K562 (cell line): ENCODE results near the gene UNC93B1. TPM values are rescaled to one million over a fixed set of nuclear protein-coding genes. Genes with fewer than 3 reads are reported as not detected.

Source experiments
- BRD9 ChIP-seq: fragments of 450-650 bp; IDR thresholded peaks from 2 replicates; pipeline ENCODE4 v1.6.1; 2018; ENCODE audit warnings: low read depth; ENCODE audit not compliant: partially characterized antibody
- DEAF1 ChIP-seq: fragments of 450-650 bp; formaldehyde crosslinking; IDR thresholded peaks from 2 replicates; pipeline ENCODE4 v1.4.0; 2020; ENCODE audit warnings: mild to moderate bottlenecking, moderate library complexity
- ETV5 ChIP-seq: sonication (generic); formaldehyde crosslinking; IDR thresholded peaks from 2 replicates; pipeline ENCODE4 v1.4.0; 2020; ENCODE audit warnings: low read depth, mild to moderate bottlenecking, missing genetic modification reagents
- HMG20B ChIP-seq: fragments of 250-450 bp; sonication (Bioruptor Pico); IDR thresholded peaks from 2 replicates; pipeline ENCODE4 v1.5.0; 2021; ENCODE audit warnings: mild to moderate bottlenecking
- HNRNPUL1 ChIP-seq: fragments of 200-400 bp; formaldehyde crosslinking; IDR thresholded peaks from 2 replicates; pipeline ENCODE4 v1.6.1; 2017; ENCODE audit warnings: low read length
- MGA ChIP-seq: fragments of 450-650 bp; IDR thresholded peaks from 2 replicates; pipeline ENCODE4 v1.6.1; 2016; ENCODE audit warnings: mild to moderate bottlenecking, moderate library complexity
- NFXL1 ChIP-seq: fragments of 450-650 bp; formaldehyde crosslinking; IDR thresholded peaks from 2 replicates; pipeline ENCODE4 v1.4.0; 2021; ENCODE audit warnings: mild to moderate bottlenecking
- PCBP1 ChIP-seq: fragments of 200-400 bp; formaldehyde crosslinking; IDR thresholded peaks from 2 replicates; pipeline ENCODE4 v1.6.1; 2018; ENCODE audit warnings: mild to moderate bottlenecking, low read depth, low read length; ENCODE audit not compliant: poor library complexity, severe bottlenecking
- RBM22 ChIP-seq: fragments of 200-400 bp; formaldehyde crosslinking; IDR thresholded peaks from 2 replicates; pipeline ENCODE4 v1.6.1; 2018; ENCODE audit warnings: low read length, low read depth; ENCODE audit not compliant: poor library complexity, severe bottlenecking
- TEAD2 ChIP-seq: fragments of 450-650 bp; IDR thresholded peaks from 2 replicates; pipeline ENCODE4 v1.6.1; 2016; ENCODE audit warnings: missing genetic modification characterization, control low read depth, missing compliant biosample characterization
- ZBTB1 ChIP-seq: sonication (generic); formaldehyde crosslinking; IDR thresholded peaks from 2 replicates; pipeline ENCODE4 v1.8.1; 2023; ENCODE audit warnings: missing genetic modification reagents, low read depth, mild to moderate bottlenecking, borderline replicate concordance
- ZNF445 ChIP-seq: fragments of 250-450 bp; sonication (Bioruptor Pico); IDR thresholded peaks from 2 replicates; pipeline ENCODE4 v1.4.0; 2020; ENCODE audit warnings: low read depth, mild to moderate bottlenecking, moderate library complexity
- ZNF668 ChIP-seq: fragments of 250-450 bp; sonication (Bioruptor Pico); IDR thresholded peaks from 2 replicates; pipeline ENCODE4 v1.8.0; 2022; ENCODE audit warnings: mild to moderate bottlenecking, inconsistent platforms
- ZSCAN29 ChIP-seq: fragments of 450-650 bp; IDR thresholded peaks from 2 replicates; pipeline ENCODE4 v1.6.1; 2017
- polyA plus RNA-seq, 8 experiments: library from polyadenylated mRNA; depleted of rRNA in 4 of 8; stranded (reverse) in 5 of 8; unstranded in 3 of 8; fragments of >200 nt; fragmentation: Nextera tagmentation in 2 of 8; fragmentation: Illumina TruSeq in 1 of 8; extraction: Ambion mirVana in 2 of 8; extraction: Trizol in 1 of 8; gene quantifications; 2 replicates each; pipeline versions ENCODE4 v1.2.1 to v1.2.3, GENCODE V29; 2011 to 2014; ENCODE audit warnings: inconsistent platforms in 1 of 8, missing spikeins in 1 of 8
- total RNA-seq, 7 experiments: library from RNA; depleted of rRNA in 6 of 7; stranded (reverse); fragments of >200 nt in 6 of 7; fragmentation: Illumina TruSeq in 2 of 7; extraction: Trizol in 2 of 7; gene quantifications; 2 replicates each; pipeline versions ENCODE4 v1.2.1 to v1.2.3, GENCODE V29; 2011 to 2021; ENCODE audit warnings: low replicate concordance in 1 of 7

UNC93B1 gene
- total and polyA plus RNA-seq, 9 of the 15 experiments (the other 6 are each of a cell fraction or from before 2014, with no cell fraction given) = 0.10 to 13.6 (median 6.5) TPM

- no peak for TF ChIP-seq HNRNPUL1
- no peak for TF ChIP-seq NFXL1 (CRISPR knock-in tag)
- no peak for TF ChIP-seq BRD9
- TF ChIP-seq PCBP1 = no peak
- no peak for TF ChIP-seq ETV5 (CRISPR knock-in tag)
- no peak for TF ChIP-seq DEAF1 (CRISPR knock-in tag)
- TF ChIP-seq ZNF445 (CRISPR knock-in tag) = no peak
- no peak for TF ChIP-seq ZBTB1 (CRISPR knock-in tag)
- TF ChIP-seq MGA = no peak; the same call in none of the 2 replicates
- no peak for TF ChIP-seq TEAD2 (tag)
- no peak for TF ChIP-seq RBM22
- TF ChIP-seq ZNF668 (CRISPR knock-in tag) = no peak
- no peak for TF ChIP-seq ZSCAN29
- no peak for TF ChIP-seq HMG20B (CRISPR knock-in tag)
Measured at GRCh38 chr11:68043349-68044144, 39.6 kb upstream of the UNC93B1 start (continued).
